Stimulated activated CD8-positive, alpha-beta memory T cell treated with anti-CD3 and anti-CD28 coated beads, Interleukin-15, amount 100 ng/mL, for 48 hours (primary cell): ENCODE results near the gene MGLL.

Experiments used
- DNase-seq, 2 donors: peaks; one replicate each; pipeline ENCODE4 v3.0.0-alpha.2; 2020; ENCODE audit warnings: low read depth in 2 of 2

MGLL gene

GRCh38 chr3:127814325-127814781 is 8.0 kb downstream of the MGLL start:
- DNase-seq: no peak

GRCh38 chr3:127812151-127812550 is 10.2 kb downstream of the MGLL start:
- no peak for DNase-seq

DNA sequence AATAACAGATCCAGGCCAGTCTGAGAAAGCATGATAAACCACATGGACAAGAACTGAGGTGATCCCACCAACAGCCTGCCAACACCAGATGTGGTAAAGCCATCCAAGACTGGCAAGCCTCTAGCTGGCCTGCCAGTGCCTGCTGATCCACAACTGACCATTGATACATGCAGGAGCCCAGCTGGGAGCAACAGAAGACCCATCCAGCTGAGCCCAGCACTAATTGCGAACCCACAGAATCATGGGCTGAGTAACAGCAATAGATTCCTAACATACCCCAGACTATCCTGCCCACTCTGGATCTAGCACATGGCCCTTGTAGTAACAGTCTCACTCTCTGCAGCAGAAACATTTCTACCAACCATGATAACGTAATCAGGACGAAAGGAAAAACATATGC is 10.6 kb downstream of the MGLL start:
- DNase-seq: no peak

- no peak for DNase-seq
Measured at GRCh38 chr3:127809611-127810010, 12.7 kb downstream of the MGLL start.

- no peak for DNase-seq
Measured at GRCh38 chr3:127809211-127809610, 13.1 kb downstream of the MGLL start.

DNA sequence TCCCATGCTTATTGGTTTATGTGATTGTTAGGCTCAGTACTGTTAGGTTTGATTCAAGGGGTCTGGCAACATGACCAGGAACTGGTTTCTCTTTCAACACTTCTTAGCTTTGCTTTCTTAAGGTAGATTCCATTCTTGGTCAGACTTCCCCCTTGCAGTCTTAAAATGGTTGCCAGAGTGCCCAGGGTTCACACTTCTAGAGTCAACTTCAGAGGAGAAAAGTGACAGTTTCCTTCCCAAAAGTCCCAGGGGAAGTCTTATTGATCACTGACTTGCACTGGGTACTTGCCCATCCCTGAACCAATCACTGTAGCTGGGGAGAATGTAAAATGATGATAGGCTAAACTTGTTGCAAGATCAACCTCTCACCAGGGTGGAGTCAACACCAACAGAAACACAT is 14.1 kb downstream of the MGLL start:
- no peak for DNase-seq

- no peak for DNase-seq
Measured at GRCh38 chr3:127805026-127805753, 17.1 kb downstream of the MGLL start.

- no peak for DNase-seq
Measured at GRCh38 chr3:127804141-127804540, 18.2 kb downstream of the MGLL start.

DNA sequence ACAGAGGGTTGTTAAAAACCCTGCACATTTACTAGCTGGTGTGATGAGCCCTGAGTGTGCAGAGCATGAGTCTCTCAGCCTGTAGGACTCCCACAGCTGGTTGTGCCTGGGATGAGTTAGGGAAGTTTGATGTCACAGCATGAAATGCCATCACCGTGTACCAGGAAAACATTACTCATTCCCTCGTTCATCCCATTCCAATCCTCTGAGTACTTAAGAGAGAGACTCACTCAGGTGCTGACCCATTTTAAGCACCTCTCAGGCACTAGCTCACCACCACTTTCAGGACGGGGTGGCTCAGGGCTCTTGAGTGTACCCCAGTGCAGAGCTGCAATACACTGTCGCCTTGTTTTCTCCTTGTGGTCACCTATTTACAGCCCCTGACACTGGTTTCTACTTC is 18.7 kb downstream of the MGLL start:
- no peak for DNase-seq

DNA sequence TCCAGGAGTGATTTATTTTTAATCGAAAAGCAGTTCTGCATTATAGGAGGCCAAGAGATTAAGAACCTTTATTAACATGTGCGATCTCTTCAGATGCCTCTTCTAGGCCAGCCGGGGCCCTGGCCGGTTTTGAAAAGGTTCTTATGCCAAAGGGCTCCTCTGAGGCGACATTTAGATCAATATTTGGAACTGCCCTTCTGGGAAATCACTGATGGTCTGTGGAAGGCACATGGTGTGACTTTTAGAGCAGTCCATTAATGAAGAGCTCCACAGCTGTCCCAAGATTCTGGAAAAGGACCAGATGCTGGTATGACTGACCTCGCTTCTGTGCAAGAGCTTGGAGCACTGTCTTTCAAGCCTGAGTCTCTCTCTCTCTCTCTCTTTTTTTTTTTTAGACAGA is 19.7 kb downstream of the MGLL start:
- DNase-seq: no peak

DNA sequence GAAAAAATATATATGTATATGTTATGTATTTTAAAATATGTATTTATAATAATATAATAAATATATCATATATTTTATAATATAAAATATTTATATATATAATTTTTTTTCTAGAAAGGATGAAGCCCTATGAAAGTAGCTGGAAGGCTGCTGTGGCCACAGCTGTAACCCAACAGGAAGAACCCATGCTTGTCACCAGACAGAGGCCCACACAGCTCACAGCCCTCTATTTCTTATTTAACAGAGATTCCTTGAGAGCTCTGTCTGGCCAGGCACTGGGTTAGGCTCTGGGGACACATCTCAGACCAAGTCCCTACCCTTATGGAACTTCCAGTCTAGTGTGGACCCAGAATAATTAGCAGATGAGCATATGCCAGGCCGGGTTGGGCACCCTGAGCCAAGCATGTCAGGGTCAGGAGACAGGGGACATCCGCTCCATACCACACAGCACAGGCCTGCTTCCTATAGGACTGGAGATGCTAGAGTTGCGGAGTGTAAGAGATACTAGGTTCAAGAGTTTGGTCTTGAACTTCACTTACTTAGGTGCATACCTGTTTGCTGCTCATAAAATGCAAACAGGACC is 20.5 kb downstream of the MGLL start:
- no peak for DNase-seq

- no peak for DNase-seq
Measured at GRCh38 chr3:127800508-127800907, 21.8 kb downstream of the MGLL start.

- no peak for DNase-seq
Measured at GRCh38 chr3:127799476-127800222, 22.7 kb downstream of the MGLL start.

DNA sequence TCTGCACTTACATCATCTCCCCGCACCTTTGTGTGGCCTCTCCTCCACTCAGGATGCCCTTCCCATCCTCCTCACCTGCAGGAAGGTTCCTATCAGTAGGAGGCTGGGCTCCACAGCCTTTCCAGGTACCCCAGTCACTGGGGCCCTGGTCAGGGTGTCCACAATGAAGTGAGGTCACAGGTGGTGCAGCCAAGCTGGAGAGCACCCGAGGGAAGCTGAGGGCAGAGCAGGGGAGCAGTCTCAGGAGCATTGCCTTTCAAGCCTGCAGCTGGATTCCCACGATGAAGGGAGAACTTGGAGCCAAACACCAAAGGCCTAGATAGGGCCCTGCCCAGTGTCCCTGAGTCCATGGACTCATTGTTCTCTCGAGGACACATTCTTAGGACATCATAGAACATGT is 23.6 kb downstream of the MGLL start:
- no peak for DNase-seq

GRCh38 chr3:127796831-127797150 is 25.5 kb downstream of the MGLL start:
- no peak for DNase-seq

GRCh38 chr3:127796045-127796830 is 26.1 kb downstream of the MGLL start:
- no peak for DNase-seq

DNA sequence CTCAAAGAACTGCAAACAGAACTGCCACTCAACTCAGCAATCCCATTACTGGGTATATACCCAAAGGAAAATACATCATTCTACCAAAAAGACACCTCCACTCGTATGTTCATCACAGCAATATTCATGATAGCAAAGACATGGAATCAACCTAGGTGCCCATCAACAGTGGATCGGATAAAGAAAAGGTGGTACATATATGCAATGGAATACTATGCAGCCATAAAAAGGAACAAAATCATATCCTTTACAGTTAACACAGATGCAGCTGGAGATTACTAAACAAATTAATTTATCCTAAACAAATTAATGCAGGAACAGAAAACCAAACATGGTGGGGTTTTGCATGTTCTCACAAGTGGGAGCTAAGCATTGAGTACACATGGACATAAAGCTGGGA is 27.3 kb downstream of the MGLL start:
- no peak for DNase-seq

DNA sequence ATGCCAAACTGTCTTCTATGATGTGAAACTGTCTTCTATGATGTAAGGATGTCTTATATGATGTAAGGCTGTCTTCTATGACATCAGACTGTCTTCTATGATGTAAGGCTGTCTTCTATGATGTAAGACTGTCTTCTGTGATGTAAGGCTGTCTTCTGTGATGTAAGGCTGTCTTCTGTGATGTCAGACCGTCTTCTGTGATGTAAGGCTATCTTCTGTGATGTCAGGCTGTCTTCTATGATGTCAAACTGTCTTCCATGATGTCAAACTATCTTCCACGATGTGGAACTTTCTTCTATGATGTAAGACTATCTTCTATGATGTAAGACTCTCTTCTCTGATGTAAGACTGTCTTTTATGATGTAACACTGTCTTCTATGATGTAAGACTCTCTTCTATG is 27.9 kb downstream of the MGLL start:
- no peak for DNase-seq

DNA sequence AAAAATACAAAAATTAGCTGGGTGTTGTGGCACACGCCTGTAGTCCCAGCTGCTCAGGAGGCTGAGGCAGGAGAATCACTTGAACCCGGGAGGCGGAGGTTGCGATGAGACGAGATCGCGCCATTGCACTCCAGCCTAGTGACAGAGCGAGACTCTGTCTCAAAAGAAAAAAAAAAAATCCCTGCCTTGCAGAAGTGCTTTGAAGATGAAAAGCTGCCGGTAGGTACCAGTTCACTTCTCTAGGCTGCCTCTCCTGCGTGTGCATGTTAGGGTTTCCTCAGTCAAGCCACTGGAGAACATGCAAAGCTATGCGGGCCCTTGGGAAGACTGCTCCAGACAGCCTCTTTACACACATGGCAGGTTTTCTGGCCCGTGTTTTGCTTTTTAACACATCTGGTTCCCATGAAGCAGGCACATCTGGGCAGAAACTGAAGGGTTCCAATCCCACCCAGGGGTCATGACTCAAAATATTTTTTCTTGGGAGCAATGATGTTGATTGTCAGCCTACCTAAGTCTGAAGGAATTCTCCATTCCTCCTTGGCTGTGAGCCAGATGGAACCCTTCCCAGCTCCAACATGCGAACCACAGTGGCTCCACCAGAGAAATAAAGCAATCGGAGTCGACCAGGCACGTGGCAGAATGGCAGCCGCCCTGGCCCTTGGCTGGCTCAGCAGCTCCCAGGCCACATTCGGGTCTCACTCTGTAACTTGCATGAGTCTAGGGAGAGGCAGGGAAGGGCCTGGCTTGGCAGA is 29.6 kb downstream of the MGLL start:
- DNase-seq: no peak

GRCh38 chr3:127791221-127791913 is 30.9 kb downstream of the MGLL start:
- no peak for DNase-seq

DNA sequence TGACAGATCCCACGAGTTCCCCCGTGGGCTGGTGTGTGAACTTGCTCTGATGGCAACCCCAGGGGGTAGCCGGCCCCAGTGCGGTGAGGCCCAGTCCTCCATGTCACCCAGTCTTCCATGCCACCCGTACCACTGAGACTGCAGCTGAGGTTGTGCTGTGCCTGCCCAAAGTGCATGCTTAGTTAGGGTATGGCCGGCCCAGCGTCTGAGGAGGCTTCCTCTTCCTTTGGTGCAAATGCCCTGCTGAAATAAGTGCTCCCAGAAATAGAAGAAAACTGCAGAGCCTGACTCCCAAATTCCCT is 31.5 kb downstream of the MGLL start:
- no peak for DNase-seq
